Stomach smooth muscle (tissue), 2 donors: Measurements from ENCODE around the gene DAB2IP.

ENCODE experiments used
- H3K27ac ChIP-seq: one replicate; pipeline ENCODE4 v1.7.0; 2013; ENCODE audit warnings: mild to moderate bottlenecking, low read length, inconsistent platforms
- H3K27me3 ChIP-seq, 2 donors: one replicate each; pipeline ENCODE4 v1.7.0; 2013; ENCODE audit warnings: low read length in 2 of 2; ENCODE audit not compliant: insufficient read depth in 2 of 2, control insufficient read depth in 1 of 2
- H3K36me3 ChIP-seq, 2 donors: one replicate each; pipeline ENCODE4 v1.7.0; 2013; ENCODE audit warnings: low read length in 2 of 2; ENCODE audit not compliant: control insufficient read depth in 2 of 2, insufficient read depth in 2 of 2
- H3K4me1 ChIP-seq: one replicate; pipeline ENCODE4 v1.7.0; 2013; ENCODE audit warnings: low read length; ENCODE audit not compliant: control insufficient read depth, insufficient read depth
- H3K4me3 ChIP-seq, 2 donors: one replicate each; pipeline ENCODE4 v1.7.0; 2013; ENCODE audit warnings: low read length in 2 of 2
- H3K9ac ChIP-seq, 2 donors: one replicate each; pipeline ENCODE4 v1.7.0; 2013; ENCODE audit warnings: low read length in 2 of 2, mild to moderate bottlenecking in 1 of 2
- H3K9me3 ChIP-seq, 2 donors: one replicate each; pipeline ENCODE4 v1.7.0; 2013; ENCODE audit warnings: low read length in 2 of 2; ENCODE audit not compliant: control insufficient read depth in 2 of 2
- donor health status: healthy.
- donor health status: Pancreatic carcinoma.

Gene DAB2IP

DNA sequence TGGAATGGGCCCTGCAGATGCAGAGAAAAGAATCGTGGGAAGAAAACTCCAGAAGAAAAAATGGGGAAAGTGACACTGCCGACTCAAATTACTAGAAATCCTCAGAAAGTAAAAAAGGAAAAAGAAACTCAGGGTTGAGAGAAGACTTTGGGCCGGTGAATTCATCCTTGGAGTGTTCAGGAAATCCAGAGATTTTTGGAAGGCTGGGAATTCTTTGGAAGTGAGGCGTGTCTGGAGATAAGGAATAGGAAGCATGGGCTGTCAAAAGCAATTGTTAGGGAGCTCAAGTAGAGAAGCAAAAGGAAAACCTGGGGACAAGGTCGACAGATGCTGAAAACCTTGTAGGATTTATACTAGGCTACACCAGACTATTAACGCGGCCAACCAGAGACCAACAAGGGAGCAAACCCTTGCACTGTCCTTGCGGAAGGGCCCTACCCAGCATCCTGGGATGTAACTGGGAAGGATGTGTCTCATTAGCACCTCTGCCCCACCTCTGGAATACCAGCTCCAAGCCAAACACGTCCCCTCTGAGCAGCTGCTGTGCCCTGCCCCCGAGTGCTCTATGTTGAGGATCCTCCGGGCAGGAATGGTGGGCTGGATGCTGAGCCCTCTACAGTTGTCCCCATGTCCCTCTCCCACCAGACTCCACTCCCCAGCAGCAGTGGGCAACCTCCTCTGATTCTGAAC, 11.6 kb downstream of the DAB2IP start:
- H3K4me1 ChIP-seq, result peaks cover 17% of the 10 kb centered on the region
- H3K9ac ChIP-seq, result no peak overlapping the region
- H3K36me3 ChIP-seq, result peaks cover 0 to 2% of the 10 kb centered on the region in 2 donors
- H3K9me3 ChIP-seq, result no peaks in the 10 kb centered on the region
- H3K27me3 ChIP-seq, result no peaks in the 10 kb centered on the region
- no peak overlapping the region for H3K27ac ChIP-seq
- H3K4me3 ChIP-seq, result no peak overlapping the region

DNA sequence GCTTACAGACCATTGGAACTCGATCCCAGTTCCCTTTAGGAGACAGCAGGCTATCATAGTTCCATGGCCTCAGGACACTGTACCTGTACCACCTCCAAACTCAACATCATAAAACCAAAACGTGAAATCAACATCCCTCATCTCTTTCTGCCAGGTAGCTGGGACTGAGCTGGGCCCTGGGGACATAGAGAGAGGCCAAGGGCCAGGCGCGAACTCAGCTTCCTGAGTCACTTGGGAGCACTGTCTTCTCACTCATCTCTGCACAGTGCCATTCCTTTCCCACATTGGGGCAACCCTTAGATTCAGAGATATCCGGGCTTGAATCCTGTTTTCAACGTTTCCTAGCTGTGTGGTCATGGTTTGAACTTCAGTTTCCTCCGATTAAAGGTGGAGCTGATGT, 12.2 kb downstream of the DAB2IP start:
- Histone ChIP-seq H3K9ac (no peak overlapping the region), H3K27ac (no peak overlapping the region), H3K4me3 (no peak overlapping the region), H3K27me3 (no peaks in the 10 kb centered on the region), H3K36me3 (peaks cover 0 to 3% of the 10 kb centered on the region in 2 donors), H3K9me3 (no peaks in the 10 kb centered on the region), H3K4me1 (peaks cover 11% of the 10 kb centered on the region)

DNA sequence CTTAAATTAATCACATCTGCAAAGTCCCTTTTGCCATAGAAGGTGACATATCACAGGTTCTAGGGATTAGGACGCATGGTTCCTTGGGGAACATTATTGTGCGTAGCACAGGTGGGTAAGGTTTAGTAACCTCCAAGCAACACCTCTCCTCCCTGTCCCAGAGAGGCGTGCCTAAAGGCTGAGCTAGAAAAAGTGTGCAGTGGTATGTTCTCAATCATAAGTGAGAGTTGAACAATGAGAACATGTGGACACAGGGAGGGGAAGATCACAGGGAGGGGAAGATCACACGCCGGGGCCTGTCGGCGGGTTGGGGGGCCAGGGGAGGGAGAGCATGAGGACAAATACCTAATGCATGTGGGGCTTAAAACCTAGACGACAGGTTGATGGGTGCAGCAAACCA, 14.9 kb downstream of the DAB2IP start:
- Histone ChIP-seq H3K27ac (no peak overlapping the region), H3K4me3 (no peak overlapping the region), H3K36me3 (peaks cover 0 to 9% of the 10 kb centered on the region in 2 donors), H3K27me3 (no peaks in the 10 kb centered on the region), H3K4me1 (peaks cover 6% of the 10 kb centered on the region), H3K9ac (no peak overlapping the region), H3K9me3 (no peaks in the 10 kb centered on the region)

DNA sequence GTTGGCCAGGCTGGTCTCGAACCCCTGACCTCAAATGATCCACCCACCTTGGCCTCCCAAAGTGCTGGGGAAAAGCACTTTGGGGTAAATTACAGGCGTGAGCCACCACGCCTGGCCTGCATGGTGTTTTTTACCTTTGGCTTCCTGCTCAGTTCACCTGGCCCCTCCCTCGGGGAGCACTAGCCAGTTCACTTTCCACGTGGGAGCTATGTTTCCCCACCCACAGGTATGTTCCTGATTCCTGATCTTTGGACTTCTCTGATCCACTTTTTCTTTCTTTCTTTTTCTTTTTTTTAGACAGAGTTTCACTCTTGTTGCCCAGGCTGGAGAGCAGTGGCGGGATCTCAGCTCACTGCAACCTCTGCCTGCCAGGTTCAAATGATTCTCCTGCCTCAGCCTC, 15.8 kb downstream of the DAB2IP start:
- Histone ChIP-seq H3K36me3 (peaks cover 0 to 9% of the 10 kb centered on the region in 2 donors), H3K9ac (no peak overlapping the region), H3K27me3 (no peaks in the 10 kb centered on the region), H3K4me1 (peaks cover 6% of the 10 kb centered on the region), H3K4me3 (no peak overlapping the region), H3K9me3 (no peaks in the 10 kb centered on the region), H3K27ac (no peak overlapping the region)

DNA sequence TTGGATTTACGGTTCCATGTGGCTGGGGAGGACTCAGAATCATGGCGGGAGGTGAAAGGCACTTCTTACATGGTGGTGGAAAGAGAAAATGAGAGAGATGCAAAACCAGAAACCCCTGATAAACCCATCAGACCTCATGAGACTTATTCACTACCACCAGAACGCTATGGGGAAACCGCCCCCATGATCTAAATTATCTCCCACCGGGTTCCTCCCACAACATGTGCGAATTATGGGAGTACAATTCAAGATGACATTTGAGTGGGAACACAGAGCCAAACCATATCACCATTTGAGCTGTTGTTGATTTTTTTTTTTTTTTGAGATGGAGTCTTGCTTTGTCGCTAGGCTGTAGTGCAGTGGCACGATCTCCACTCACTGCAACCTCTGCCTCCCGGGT, 16.5 kb downstream of the DAB2IP start:
- Histone ChIP-seq H3K9me3 (no peaks in the 10 kb centered on the region), H3K4me3 (no peak overlapping the region), H3K27me3 (no peaks in the 10 kb centered on the region), H3K9ac (no peak overlapping the region), H3K36me3 (peaks cover 0 to 9% of the 10 kb centered on the region in 2 donors), H3K27ac (no peak overlapping the region), H3K4me1 (peaks cover 3% of the 10 kb centered on the region)

DNA sequence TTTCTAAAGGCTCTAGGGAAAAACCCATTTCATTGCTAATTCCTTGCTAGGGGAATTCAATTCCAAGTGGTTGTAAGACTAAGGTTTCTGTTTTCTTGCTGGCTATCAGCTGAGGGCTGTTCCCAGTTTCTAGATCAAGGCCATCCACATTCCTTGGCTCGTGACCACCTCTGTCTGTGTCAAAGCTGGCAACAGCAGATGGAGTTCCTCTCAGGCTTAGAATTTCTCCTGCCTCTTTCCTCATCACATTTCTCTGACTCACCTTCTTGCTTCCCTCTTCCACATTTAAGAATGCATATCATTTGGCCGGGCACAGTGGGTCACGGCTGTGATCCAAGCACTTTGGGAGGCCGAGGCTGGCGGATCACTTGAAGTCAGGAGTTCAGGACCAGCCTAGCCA, 19.0 kb downstream of the DAB2IP start:
- H3K9ac ChIP-seq, result no peak overlapping the region
- no peaks in the 10 kb centered on the region for H3K27me3 ChIP-seq
- H3K9me3 ChIP-seq, result no peaks in the 10 kb centered on the region
- no peak overlapping the region for H3K4me3 ChIP-seq
- H3K4me1 ChIP-seq, result peaks cover 17% of the 10 kb centered on the region
- H3K27ac ChIP-seq, result no peak overlapping the region
- H3K36me3 ChIP-seq, result peaks cover 0 to 9% of the 10 kb centered on the region in 2 donors

DNA sequence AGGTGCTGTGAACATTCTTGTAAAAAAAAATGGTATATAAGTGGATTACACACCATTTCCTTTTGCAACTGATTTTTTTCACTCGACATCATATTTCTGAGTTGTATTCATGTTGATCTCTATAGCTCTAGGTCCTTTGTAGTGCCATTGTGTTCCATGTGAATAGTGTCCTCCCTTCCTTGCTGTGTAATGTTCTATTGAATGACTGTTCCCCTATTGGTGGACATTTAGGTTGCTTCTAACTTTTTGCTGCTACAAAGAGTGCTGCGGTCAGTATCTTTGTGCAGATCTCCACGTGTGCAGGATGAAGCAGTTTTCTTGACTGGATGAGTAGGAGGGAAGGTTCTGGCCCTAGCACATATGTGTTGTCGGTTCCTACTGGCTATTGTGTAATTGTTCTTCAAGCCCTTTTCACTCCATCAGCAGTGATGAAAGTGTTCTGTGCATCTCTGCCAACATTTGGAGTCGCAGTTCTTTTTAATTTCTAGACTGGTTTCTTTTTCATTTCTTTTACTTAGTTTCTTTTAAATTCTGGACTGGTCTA, 20.2 kb downstream of the DAB2IP start:
- Histone ChIP-seq H3K27me3 (no peaks in the 10 kb centered on the region), H3K9ac (no peak overlapping the region), H3K4me3 (no peak overlapping the region), H3K9me3 (no peaks in the 10 kb centered on the region), H3K36me3 (peaks cover 0 to 9% of the 10 kb centered on the region in 2 donors), H3K4me1 (peaks cover 30% of the 10 kb centered on the region), H3K27ac (no peak overlapping the region)

DNA sequence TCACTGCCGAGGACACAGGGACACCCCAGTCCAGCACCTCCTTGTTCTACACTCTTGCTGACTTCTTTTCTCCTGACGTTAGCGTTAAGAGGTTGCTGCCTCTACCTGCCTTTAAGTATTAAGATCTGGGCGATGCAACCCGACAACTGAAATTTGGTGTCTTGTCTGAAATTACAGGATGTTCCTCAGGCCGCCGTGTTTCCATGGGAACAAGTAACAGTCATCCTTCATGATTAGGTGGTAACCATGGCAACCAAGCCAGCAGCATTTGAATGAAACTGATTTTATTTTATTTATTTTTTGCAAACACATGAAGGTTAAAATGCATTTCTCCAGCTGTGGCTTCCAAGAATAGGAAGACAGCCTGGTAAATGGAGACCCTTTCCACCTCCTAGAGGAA, 20.8 kb downstream of the DAB2IP start:
- Histone ChIP-seq H3K4me1 (peaks cover 32% of the 10 kb centered on the region), H3K9me3 (no peaks in the 10 kb centered on the region), H3K9ac (no peak overlapping the region), H3K27ac (no peak overlapping the region), H3K36me3 (peaks cover 0 to 9% of the 10 kb centered on the region in 2 donors), H3K4me3 (no peak overlapping the region), H3K27me3 (no peaks in the 10 kb centered on the region)

DNA sequence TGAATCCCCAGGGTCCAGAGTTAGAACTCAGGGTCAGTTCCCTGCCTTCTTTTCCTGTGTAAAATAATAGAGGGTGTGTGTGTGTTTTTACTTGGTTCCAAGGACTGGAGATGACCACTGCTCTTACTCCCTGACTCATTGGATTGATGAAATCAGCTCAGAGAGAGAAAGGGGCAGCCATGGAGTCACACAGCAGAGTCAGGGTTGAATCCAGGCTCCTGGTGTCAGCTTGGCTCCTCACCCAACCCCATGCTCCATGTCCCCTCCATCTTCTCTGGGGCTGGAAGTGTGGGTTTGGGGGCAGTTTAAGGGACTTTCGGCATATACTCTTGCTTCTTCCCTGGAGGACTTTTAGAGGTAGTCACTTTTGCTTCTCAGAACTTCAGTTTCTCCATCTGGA, 21.6 kb downstream of the DAB2IP start:
- Histone ChIP-seq H3K36me3 (peaks cover 0 to 7% of the 10 kb centered on the region in 2 donors), H3K27me3 (no peaks in the 10 kb centered on the region), H3K9ac (no peak overlapping the region), H3K27ac (no peak overlapping the region), H3K4me1 (peaks cover 32% of the 10 kb centered on the region), H3K9me3 (no peaks in the 10 kb centered on the region), H3K4me3 (no peak overlapping the region)

DNA sequence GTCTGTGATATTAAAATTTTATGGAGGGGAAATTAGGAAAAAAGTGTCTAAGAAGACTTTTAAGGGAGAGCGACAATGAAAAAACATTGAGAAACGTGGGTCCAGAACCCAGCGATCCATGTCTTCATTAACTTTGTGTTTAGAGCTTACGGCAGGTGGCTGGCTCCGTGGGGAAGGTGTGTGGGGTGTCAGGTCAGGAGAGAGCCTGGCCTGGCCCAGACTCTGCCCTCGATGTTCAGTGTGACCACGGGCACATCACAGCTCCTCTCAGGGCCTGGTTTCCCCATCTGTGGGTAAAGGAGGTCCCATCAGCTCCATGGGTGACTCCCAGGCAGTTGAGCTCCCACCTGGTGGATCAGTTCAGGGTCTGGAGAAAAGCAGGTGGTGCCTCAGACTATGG, 22.1 kb downstream of the DAB2IP start:
- no peak overlapping the region for H3K27ac ChIP-seq
- peaks cover under 1 to 6% of the 10 kb centered on the region in 2 donors for H3K36me3 ChIP-seq
- peaks cover 32% of the 10 kb centered on the region for H3K4me1 ChIP-seq
- no peak overlapping the region for H3K4me3 ChIP-seq
- no peak overlapping the region for H3K9ac ChIP-seq
- H3K27me3 ChIP-seq, result no peaks in the 10 kb centered on the region
- no peaks in the 10 kb centered on the region for H3K9me3 ChIP-seq

DNA sequence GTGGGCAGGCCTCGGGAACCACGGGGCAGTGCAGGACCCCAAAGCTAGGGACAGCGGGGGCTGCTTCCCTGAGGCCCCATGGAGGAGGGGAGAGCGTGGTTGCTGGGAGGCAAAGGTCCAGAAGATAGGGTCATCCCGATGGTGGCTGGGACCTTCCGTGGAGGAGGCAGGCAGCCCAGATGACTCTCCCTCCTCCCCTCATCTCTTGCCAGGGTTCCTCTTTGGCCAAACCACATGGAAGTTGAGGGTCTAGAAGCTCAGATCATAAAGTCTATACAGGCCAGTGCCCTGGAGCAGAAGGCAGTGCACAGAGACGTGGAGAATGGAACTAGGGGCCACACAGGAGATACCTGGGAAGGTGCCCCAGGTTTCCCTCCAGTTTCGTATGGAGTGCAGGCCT, 22.6 kb downstream of the DAB2IP start:
- Histone ChIP-seq H3K27ac (no peak overlapping the region), H3K4me1 (peaks cover 32% of the 10 kb centered on the region)

More for the DNA sequence above, 22.6 kb downstream of the DAB2IP start:
- no peaks in the 10 kb centered on the region for H3K27me3 ChIP-seq
- peaks cover 5 to 6% of the 10 kb centered on the region in 2 donors for H3K36me3 ChIP-seq
- H3K4me3 ChIP-seq, result no peak overlapping the region
- no peaks in the 10 kb centered on the region for H3K9me3 ChIP-seq
- no peak overlapping the region for H3K9ac ChIP-seq
